HEK293T (cell line): ENCODE results near the gene WIZ.

Source experiments
- ELF4 ChIP-seq: fragments of 450-650 bp; IDR thresholded peaks from 2 replicates; pipeline ENCODE4 v1.6.1; 2017; ENCODE audit warnings: antibody characterized with exemption
- LEF1 ChIP-seq: fragments of 450-650 bp; IDR thresholded peaks from 2 replicates; pipeline ENCODE4 v1.6.1; 2017; ENCODE audit warnings: mild to moderate bottlenecking, borderline replicate concordance
- SP1 ChIP-seq: fragments of 450-650 bp; IDR thresholded peaks from 2 replicates; pipeline ENCODE4 v1.6.1; 2017
- SUZ12 ChIP-seq: fragments of 450-650 bp; IDR thresholded peaks from 2 replicates; pipeline ENCODE4 v1.6.1; 2016; ENCODE audit warnings: mild to moderate bottlenecking

- TF ChIP-seq SP1 (no peak), LEF1 (no peak), SUZ12 (no peak), ELF4 (no peak)
Observed at GRCh38 chr19:15438124-15438496, 11.6 kb downstream of the WIZ start.
